GM12872 (cell line): ENCODE measurements around the gene TMPRSS2.

Experiments used
- TF ChIP-seq, protein P1 (sequence below): IDR thresholded peaks from 3 replicates; pipeline ENCODE4 v1.5.1; 2011; ENCODE audit warnings: low read depth, mild to moderate bottlenecking, low read length, moderate library complexity; ENCODE audit not compliant: insufficient read depth

TMPRSS2 gene

DNA sequence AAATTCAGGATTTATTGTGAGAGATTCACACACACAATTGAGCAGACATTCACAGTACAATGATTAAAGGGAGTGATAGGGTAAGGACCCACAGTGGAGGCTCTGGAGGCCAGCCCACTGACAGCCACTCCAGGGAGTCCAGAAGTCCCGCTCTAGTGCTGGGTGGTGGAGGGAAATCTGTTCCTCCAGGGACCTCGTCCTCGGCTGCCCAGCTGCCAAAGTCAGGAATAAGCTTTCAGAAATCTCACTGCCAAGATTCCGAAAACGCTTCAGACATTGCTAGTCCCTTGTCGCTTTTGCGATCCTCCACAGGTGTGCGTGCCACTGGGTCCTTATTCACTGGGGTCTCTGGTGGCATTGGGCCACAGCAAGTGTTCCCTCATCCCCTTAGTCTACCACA lies 79.6 kb downstream of the TMPRSS2 start:
- TF ChIP-seq, protein P1, sequence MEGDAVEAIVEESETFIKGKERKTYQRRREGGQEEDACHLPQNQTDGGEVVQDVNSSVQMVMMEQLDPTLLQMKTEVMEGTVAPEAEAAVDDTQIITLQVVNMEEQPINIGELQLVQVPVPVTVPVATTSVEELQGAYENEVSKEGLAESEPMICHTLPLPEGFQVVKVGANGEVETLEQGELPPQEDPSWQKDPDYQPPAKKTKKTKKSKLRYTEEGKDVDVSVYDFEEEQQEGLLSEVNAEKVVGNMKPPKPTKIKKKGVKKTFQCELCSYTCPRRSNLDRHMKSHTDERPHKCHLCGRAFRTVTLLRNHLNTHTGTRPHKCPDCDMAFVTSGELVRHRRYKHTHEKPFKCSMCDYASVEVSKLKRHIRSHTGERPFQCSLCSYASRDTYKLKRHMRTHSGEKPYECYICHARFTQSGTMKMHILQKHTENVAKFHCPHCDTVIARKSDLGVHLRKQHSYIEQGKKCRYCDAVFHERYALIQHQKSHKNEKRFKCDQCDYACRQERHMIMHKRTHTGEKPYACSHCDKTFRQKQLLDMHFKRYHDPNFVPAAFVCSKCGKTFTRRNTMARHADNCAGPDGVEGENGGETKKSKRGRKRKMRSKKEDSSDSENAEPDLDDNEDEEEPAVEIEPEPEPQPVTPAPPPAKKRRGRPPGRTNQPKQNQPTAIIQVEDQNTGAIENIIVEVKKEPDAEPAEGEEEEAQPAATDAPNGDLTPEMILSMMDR: no peak

- TF ChIP-seq, protein P1: no peak
Measured at GRCh38 chr21:41427556-41427955, 80.4 kb downstream of the TMPRSS2 start.

DNA sequence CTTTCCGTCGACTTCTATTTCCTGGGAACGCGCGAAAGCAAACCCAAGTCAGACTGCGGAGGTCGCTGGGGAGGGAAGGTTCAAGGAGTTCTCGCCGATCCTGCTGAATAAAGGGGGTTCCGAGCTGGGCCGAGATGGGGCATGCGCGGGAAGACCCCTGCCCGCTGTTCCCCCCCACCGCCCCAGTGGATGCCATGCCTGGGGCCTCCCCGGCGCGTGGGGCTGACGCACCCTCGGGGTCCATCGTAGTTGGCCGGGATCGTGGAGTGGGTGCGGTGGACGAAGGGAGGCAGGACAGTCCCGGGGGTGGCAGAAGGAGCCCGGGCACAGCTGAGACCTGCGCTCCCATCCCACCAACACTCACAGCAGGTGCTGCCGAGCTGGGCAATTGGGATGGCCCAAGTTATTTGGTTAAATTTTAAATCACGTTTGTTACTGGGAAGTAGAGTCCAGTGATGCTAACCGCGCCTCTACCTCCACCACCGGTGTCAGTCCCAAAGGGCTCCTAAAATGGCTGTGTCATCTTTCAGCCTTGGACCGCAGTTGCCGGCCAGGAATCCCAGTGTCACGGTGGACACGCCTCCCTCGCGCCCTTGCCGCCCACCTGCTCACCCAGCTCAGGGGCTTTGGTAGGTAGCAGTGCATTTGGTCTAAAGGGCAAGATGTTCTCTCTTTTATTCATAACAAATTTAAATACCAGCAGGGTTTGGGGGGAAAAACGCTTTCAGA lies 81.1 kb downstream of the TMPRSS2 start:
- TF ChIP-seq, protein P1: no peak

DNA sequence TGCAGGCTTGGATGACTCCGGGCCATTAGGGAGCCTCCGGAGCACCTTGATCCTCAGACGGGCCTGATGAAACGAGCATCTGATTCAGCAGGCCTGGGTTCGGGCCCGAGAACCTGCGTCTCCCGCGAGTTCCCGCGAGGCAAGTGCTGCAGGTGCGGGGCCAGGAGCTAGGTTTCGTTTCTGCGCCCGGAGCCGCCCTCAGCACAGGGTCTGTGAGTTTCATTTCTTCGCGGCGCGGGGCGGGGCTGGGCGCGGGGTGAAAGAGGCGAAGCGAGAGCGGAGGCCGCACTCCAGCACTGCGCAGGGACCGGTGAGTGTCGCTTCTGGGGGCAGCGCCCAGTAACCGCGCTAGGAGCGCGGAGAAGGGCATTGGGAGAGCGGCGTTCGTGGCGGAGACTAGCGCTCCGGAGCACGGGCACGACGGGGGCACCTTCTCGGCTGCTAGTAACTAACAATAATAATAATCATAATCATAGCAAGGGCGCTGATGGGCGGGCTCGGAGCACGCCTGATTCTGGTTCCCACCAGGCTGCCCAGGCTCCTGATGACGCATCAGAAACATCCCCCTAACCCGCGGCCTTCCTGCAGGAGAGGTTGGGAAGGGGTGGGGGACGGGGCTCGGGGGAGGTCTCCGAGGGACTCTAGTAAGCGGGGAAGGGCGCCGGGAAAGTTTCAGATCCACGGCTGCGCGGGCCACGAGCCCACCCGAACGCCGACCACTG lies 81.8 kb downstream of the TMPRSS2 start, which contains the start of gene MX1:
TSS of gene MX1 (plus strand) at position 286 of the 722 bp plus-strand sequence. CDS start 5,832 bp downstream, outside the sequence.
- TF ChIP-seq, protein P1: no peak

- TF ChIP-seq, protein P1: no peak
Measured at GRCh38 chr21:41425588-41425953, 82.4 kb downstream of the TMPRSS2 start.

- TF ChIP-seq, protein P1: no peak
Measured at GRCh38 chr21:41422546-41423304, 85.2 kb downstream of the TMPRSS2 start.
